A549 (cell line): Measurements from ENCODE around the gene TAF5. TPM values are rescaled to one million over a fixed set of nuclear protein-coding genes. Genes with fewer than 3 reads are reported as not detected.
A peak's percentile ranks its signal among the peaks of the same experiment; 100 is the strongest.

Experiments
- ATAC-seq, 2 experiments: fragments of 200-7000 bp in 1 of 2; fragments of >200 bp in 1 of 2; cut with Nextera tagmentation in 1 of 2; cut with Tn5 transposase in 1 of 2; 3 replicates each; pipeline versions ENCODE4 v1.8.0 to v1.9.1; 2018 to 2020; ENCODE audit warnings: mild to moderate bottlenecking in 1 of 2, moderate library complexity in 1 of 2
- CTCF ChIA-PET: fragments of 300-600 bp; sonication (Branson Sonifier 250); formaldehyde crosslinking; extraction: SDS; loops from one replicate; lab custom pipeline; 2021; ENCODE audit warnings: antibody characterized with exemption, inconsistent platforms; lab: Yijun Ruan, JAX
- POLR2A ChIA-PET: fragments of 350-600 bp; formaldehyde crosslinking; extraction: SDS; loops from one replicate; lab custom pipeline; 2021; ENCODE audit warnings: antibody characterized with exemption, inconsistent platforms; lab: Yijun Ruan, JAX
- DNase-seq, 2 experiments: peaks; one replicate each; pipeline versions ENCODE4 v3.0.0 to v3.0.0-alpha.2; 2011 to 2016; ENCODE audit warnings: low read depth in 1 of 2, low spot score in 1 of 2
- FAIRE-seq: peaks from 2 replicates; lab custom pipeline; 2011; peaks lifted over from hg19 to GRCh38; lab: Jason Lieb, UNC
- H3K27ac ChIP-seq, 2 experiments: fragments of >200 bp; sonication (Bioruptor Twin); formaldehyde crosslinking; 3 replicates each; pipeline ENCODE4 v1.5.1; 2016 to 2017
- H3K4me1 ChIP-seq: fragments of >200 bp; sonication (Bioruptor Twin); formaldehyde crosslinking; 3 replicates; pipeline ENCODE4 v1.6.1; 2016
- H3K4me2 ChIP-seq: fragments of >200 bp; sonication (Bioruptor Twin); formaldehyde crosslinking; 3 replicates; pipeline ENCODE4 v1.6.1; 2016
- H3K4me3 ChIP-seq: fragments of >200 bp; sonication (Bioruptor Twin); formaldehyde crosslinking; 3 replicates; pipeline ENCODE4 v1.5.1; 2016
- H3K9me3 ChIP-seq: fragments of >200 bp; sonication (Bioruptor Twin); formaldehyde crosslinking; 3 replicates; pipeline ENCODE4 v1.6.1; 2016
- ATOH8 ChIP-seq: fragments of 250-450 bp; sonication (Bioruptor Pico); IDR thresholded peaks from 2 replicates; pipeline ENCODE4 v1.5.0; 2020; ENCODE audit warnings: low read depth, mild to moderate bottlenecking, moderate library complexity
- BHLHE40 ChIP-seq: IDR thresholded peaks from 2 replicates; pipeline ENCODE4 v1.6.1; 2012; ENCODE audit warnings: low read depth, low read length, inconsistent platforms
- CHD2 ChIP-seq: fragments of 150-350 bp; IDR thresholded peaks from 2 replicates; pipeline ENCODE4 v1.6.1; 2014; ENCODE audit warnings: low read length; ENCODE audit not compliant: partially characterized antibody
- E2F6 ChIP-seq: IDR thresholded peaks from 2 replicates; pipeline ENCODE4 v1.6.1; 2012; ENCODE audit warnings: low read depth, borderline replicate concordance
- EHF ChIP-seq: fragments of 250-450 bp; sonication (Bioruptor Pico); IDR thresholded peaks from 2 replicates; pipeline ENCODE4 v1.5.0; 2020; ENCODE audit warnings: mild to moderate bottlenecking
- EP300 ChIP-seq, 2 experiments: fragments of >200 bp; sonication (Bioruptor Twin); formaldehyde crosslinking; IDR thresholded peaks; 2 replicates in 1 of 2; 3 replicates in 1 of 2; pipeline ENCODE4 v1.6.1; 2016 to 2017
- ESRRA ChIP-seq: fragments of 150-350 bp; IDR thresholded peaks from 2 replicates; pipeline ENCODE4 v1.6.1; 2014; ENCODE audit warnings: mild to moderate bottlenecking, low read length, borderline replicate concordance
- FOSB ChIP-seq: fragments of 250-450 bp; sonication (Bioruptor Pico); IDR thresholded peaks from 2 replicates; pipeline ENCODE4 v1.5.0; 2020; ENCODE audit warnings: mild to moderate bottlenecking, moderate library complexity
- FOSL2 ChIP-seq, 2 experiments: fragments of 450-650 bp in 1 of 2; fragments of >200 bp in 1 of 2; sonication (Bioruptor Twin) in 1 of 2; formaldehyde crosslinking; IDR thresholded peaks; 2 replicates each; pipeline versions ENCODE4 v1.5.0 to v1.6.1; 2016 to 2020; ENCODE audit warnings: mild to moderate bottlenecking in 1 of 2, moderate library complexity in 1 of 2
- HDAC2 ChIP-seq: fragments of 200-600 bp; sonication (generic); IDR thresholded peaks from 2 replicates; pipeline ENCODE4 v1.6.1; 2016
- HOXB13 ChIP-seq: fragments of 250-450 bp; sonication (Bioruptor Pico); IDR thresholded peaks from 2 replicates; pipeline ENCODE4 v1.5.0; 2020; ENCODE audit warnings: low read depth, mild to moderate bottlenecking, moderate library complexity
- JUNB ChIP-seq: fragments of >200 bp; sonication (Bioruptor Twin); formaldehyde crosslinking; IDR thresholded peaks from 2 replicates; pipeline ENCODE4 v1.6.1; 2016
- KDM1A ChIP-seq: fragments of 200-600 bp; sonication (generic); IDR thresholded peaks from 2 replicates; pipeline ENCODE4 v1.6.1; 2016; ENCODE audit warnings: low read depth, mild to moderate bottlenecking
- NFE2L2 ChIP-seq: fragments of 150-350 bp; conservative IDR thresholded peaks from 2 replicates; pipeline ENCODE4 v1.6.1; 2014; ENCODE audit warnings: low read length
- NR3C1 ChIP-seq: fragments of >200 bp; sonication (Bioruptor Twin); formaldehyde crosslinking; IDR thresholded peaks from 3 replicates; pipeline ENCODE4 v1.6.1; 2017
- POLR2A ChIP-seq: IDR thresholded peaks from 2 replicates; pipeline ENCODE4 v1.6.1; 2012; ENCODE audit warnings: mild to moderate bottlenecking, low read length
- RAD21 ChIP-seq, 2 experiments: fragments of >200 bp in 1 of 2; sonication (Bioruptor Twin) in 1 of 2; formaldehyde crosslinking in 1 of 2; IDR thresholded peaks in 1 of 2; conservative IDR thresholded peaks in 1 of 2; 2 replicates in 1 of 2; 3 replicates in 1 of 2; pipeline ENCODE4 v1.6.1; 2012 to 2018; ENCODE audit warnings: inconsistent platforms in 1 of 2
- REST ChIP-seq: fragments of 200-600 bp; sonication (generic); IDR thresholded peaks from 2 replicates; pipeline ENCODE4 v1.6.1; 2016; ENCODE audit warnings: antibody characterized with exemption, mild to moderate bottlenecking, moderate library complexity
- RFX5 ChIP-seq: fragments of 450-650 bp; IDR thresholded peaks from 2 replicates; pipeline ENCODE4 v1.7.1; 2014; ENCODE audit warnings: antibody characterized with exemption, mild to moderate bottlenecking, moderate library complexity
- TFCP2L1 ChIP-seq: fragments of 250-450 bp; sonication (Bioruptor Pico); IDR thresholded peaks from 2 replicates; pipeline ENCODE4 v1.5.0; 2021; ENCODE audit warnings: mild to moderate bottlenecking
- ZC3H11A ChIP-seq: fragments of 450-650 bp; IDR thresholded peaks from 2 replicates; pipeline ENCODE4 v1.6.1; 2014; ENCODE audit warnings: antibody characterized with exemption, mild to moderate bottlenecking
- ZFP36 ChIP-seq: fragments of 450-650 bp; IDR thresholded peaks from 2 replicates; pipeline ENCODE4 v1.6.1; 2014; ENCODE audit warnings: borderline replicate concordance; ENCODE audit not compliant: partially characterized antibody
- ZSCAN20 ChIP-seq: fragments of 250-450 bp; sonication (Bioruptor Pico); IDR thresholded peaks from 2 replicates; pipeline ENCODE4 v1.8.0; 2022; ENCODE audit warnings: mild to moderate bottlenecking, moderate library complexity
- WGBS: methylation state at CpG from one replicate; pipeline ENCODE4 v1.1.6; 2017; ENCODE audit errors: missing lambda C conversion rate; 5-methylcytosine and 5-hydroxymethylcytosine counted together
- polyA plus RNA-seq, 4 experiments: library from polyadenylated mRNA; depleted of rRNA in 3 of 4; stranded (reverse); fragments of >200 nt; fragmentation: RNase III in 1 of 4; extraction: RNeasy Plus Mini Kit Qiagen cat#74134 plus additional on column Dnase treatment in 1 of 4; gene quantifications; 2 replicates in 3 of 4; 3 replicates in 1 of 4; pipeline ENCODE4 v1.2.3, GENCODE V29; 2011 to 2017
- TF ChIP-seq, protein P1 (sequence below): fragments of >200 bp; sonication (Bioruptor Twin); formaldehyde crosslinking; IDR thresholded peaks from 2 replicates; pipeline ENCODE4 v1.6.1; 2016
- TF ChIP-seq, protein P2 (sequence below): fragments of >200 bp; sonication (Bioruptor Twin); formaldehyde crosslinking; IDR thresholded peaks from 3 replicates; pipeline ENCODE4 v1.5.1; 2016
- TF ChIP-seq, protein P3 (sequence below): fragments of 150-350 bp; IDR thresholded peaks from 2 replicates; pipeline ENCODE4 v1.6.1; 2014; ENCODE audit warnings: low read depth, mild to moderate bottlenecking, low read length
- TF ChIP-seq, protein P4 (sequence below): fragments of 250-450 bp; sonication (Bioruptor Pico); IDR thresholded peaks from 2 replicates; pipeline ENCODE4 v1.5.0; 2021; ENCODE audit warnings: mild to moderate bottlenecking, moderate library complexity, borderline replicate concordance

TAF5 gene
- polyA plus RNA-seq, 2 of the 4 experiments (the other 2 are of a cell fraction), result 4.1 to 5.3 TPM

GRCh38 chr10:103382769-103383168 is 15.0 kb downstream of the TAF5 start (continued):
- TF ChIP-seq, protein P1, sequence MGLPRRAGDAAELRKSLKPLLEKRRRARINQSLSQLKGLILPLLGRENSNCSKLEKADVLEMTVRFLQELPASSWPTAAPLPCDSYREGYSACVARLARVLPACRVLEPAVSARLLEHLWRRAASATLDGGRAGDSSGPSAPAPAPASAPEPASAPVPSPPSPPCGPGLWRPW, result no peak
- TF ChIP-seq, all 56 proteins: peak for 0

DNA sequence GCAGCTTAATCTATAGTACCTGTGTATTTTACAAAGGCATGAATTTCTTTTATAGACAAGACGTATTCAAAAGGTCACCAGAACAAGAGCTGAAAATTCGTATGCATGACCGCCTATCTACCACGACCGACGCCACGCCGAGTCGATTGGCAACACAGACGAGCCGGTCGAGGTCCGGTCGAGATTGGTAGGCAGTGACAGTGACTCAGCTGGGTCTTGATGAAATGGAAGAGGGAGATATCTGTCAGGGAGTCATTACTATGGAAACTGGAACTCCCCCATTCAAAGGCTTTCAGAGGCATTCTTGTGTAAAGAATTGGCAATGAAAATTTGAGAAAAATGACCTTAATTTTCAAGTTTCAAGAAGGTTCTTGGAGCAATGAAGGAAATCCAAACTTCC is 26.4 kb downstream of the TAF5 start:
- TF ChIP-seq KDM1A, result no peak
- TF ChIP-seq ESRRA, result no peak
- TF ChIP-seq, protein P2, sequence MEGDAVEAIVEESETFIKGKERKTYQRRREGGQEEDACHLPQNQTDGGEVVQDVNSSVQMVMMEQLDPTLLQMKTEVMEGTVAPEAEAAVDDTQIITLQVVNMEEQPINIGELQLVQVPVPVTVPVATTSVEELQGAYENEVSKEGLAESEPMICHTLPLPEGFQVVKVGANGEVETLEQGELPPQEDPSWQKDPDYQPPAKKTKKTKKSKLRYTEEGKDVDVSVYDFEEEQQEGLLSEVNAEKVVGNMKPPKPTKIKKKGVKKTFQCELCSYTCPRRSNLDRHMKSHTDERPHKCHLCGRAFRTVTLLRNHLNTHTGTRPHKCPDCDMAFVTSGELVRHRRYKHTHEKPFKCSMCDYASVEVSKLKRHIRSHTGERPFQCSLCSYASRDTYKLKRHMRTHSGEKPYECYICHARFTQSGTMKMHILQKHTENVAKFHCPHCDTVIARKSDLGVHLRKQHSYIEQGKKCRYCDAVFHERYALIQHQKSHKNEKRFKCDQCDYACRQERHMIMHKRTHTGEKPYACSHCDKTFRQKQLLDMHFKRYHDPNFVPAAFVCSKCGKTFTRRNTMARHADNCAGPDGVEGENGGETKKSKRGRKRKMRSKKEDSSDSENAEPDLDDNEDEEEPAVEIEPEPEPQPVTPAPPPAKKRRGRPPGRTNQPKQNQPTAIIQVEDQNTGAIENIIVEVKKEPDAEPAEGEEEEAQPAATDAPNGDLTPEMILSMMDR, result no peak
- TF ChIP-seq, protein P3, sequence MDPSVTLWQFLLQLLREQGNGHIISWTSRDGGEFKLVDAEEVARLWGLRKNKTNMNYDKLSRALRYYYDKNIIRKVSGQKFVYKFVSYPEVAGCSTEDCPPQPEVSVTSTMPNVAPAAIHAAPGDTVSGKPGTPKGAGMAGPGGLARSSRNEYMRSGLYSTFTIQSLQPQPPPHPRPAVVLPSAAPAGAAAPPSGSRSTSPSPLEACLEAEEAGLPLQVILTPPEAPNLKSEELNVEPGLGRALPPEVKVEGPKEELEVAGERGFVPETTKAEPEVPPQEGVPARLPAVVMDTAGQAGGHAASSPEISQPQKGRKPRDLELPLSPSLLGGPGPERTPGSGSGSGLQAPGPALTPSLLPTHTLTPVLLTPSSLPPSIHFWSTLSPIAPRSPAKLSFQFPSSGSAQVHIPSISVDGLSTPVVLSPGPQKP, result no peak
- no peak for TF ChIP-seq CHD2
- TF ChIP-seq EHF, result no peak
- no peak for TF ChIP-seq JUNB
- TF ChIP-seq ZFP36, result no peak
- no peak for TF ChIP-seq REST
- no peak for TF ChIP-seq NFE2L2
- no peak for TF ChIP-seq ZC3H11A
- TF ChIP-seq NR3C1, result no peak
- no peak for TF ChIP-seq ZSCAN20 (CRISPR knock-in tag)
- no peak for TF ChIP-seq E2F6
- TF ChIP-seq FOSB, result no peak
- no peak for TF ChIP-seq RFX5
- DNase-seq (no peak), ATAC-seq (no peak), FAIRE-seq (no peak)
- ChIA-PET CTCF (no interaction called here), POLR2A (no interaction called here)
- H3K9me3 ChIP-seq, result no peaks in the 10 kb centered on the region
- peaks cover 28% of the 10 kb centered on the region for H3K4me1 ChIP-seq
- peak overlapping the region; percentile 89; the same call in 2 of the 3 replicates for H3K4me2 ChIP-seq
- WGBS, result 93% methylated on average over 14 of the region's 14 CpGs
- H3K27ac ChIP-seq, result no peak overlapping the region
- H3K4me3 ChIP-seq, result no peak overlapping the region

DNA sequence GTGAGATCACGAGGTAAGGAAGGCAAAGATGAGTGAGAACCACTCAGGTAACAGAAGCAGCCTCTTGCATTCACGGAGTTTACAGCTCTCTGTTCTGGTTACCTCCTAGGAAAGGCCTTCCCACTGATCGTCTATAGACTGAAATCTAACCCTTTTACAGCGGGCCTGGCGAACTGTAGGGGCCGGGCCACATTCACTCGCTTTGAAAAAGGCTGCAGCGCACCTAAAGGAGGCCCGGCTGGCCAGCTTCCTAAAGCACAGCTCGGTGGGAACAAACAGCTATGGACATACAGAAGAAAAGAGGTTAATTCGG is 27.9 kb downstream of the TAF5 start:
- Histone ChIP-seq H3K4me2 (peak overlapping the region; percentile 89), H3K9me3 (no peaks in the 10 kb centered on the region), H3K4me3 (peak overlapping the region; percentile 88), H3K27ac (peak overlapping the region; percentile 90 to 96), H3K4me1 (peaks cover 28% of the 10 kb centered on the region)
- POLR2A ChIA-PET, result interaction anchor here (0.5 to 1.7 kb wide), 2 partner anchors 28 to 1282 kb away, joined by 5 to 7 read pairs; partner anchors contain the start of gene TAF5
- no peak for FAIRE-seq
- ATAC-seq, result peak; percentile 10 to 24; a peak in 4 of 6 replicates
- peak in 1 of 2 experiments; percentile 11 for DNase-seq
- CTCF ChIA-PET, result interaction anchor here (0.9 to 2.0 kb wide), 4 partner anchors 14 to 198 kb away, joined by 3 to 11 read pairs (median 7); partner anchors contain the start of gene TAF5
- 2% methylated on average over 11 of the region's 11 CpGs for WGBS
- TF ChIP-seq, protein P4, sequence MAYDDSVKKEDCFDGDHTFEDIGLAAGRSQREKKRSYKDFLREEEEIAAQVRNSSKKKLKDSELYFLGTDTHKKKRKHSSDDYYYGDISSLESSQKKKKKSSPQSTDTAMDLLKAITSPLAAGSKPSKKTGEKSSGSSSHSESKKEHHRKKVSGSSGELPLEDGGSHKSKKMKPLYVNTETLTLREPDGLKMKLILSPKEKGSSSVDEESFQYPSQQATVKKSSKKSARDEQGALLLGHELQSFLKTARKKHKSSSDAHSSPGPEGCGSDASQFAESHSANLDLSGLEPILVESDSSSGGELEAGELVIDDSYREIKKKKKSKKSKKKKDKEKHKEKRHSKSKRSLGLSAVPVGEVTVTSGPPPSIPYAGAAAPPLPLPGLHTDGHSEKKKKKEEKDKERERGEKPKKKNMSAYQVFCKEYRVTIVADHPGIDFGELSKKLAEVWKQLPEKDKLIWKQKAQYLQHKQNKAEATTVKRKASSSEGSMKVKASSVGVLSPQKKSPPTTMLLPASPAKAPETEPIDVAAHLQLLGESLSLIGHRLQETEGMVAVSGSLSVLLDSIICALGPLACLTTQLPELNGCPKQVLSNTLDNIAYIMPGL (CRISPR knock-in tag), result no peak
- no peak for TF ChIP-seq RAD21 (conservative IDR thresholded peaks at IDR 0.05 in 1 of 2, IDR thresholded peaks at IDR 0.05 in 1 of 2)
- TF ChIP-seq TFCP2L1, result no peak
- no peak for TF ChIP-seq HDAC2
- TF ChIP-seq BHLHE40, result no peak
- TF ChIP-seq HOXB13, result no peak
- no peak for TF ChIP-seq CHD2
- TF ChIP-seq EP300 (IDR thresholded peaks at IDR 0.05), result no peak
- no peak for TF ChIP-seq ATOH8 (CRISPR knock-in tag)
- no peak for TF ChIP-seq FOSL2 (IDR thresholded peaks at IDR 0.05)
- TF ChIP-seq FOSL2 (CRISPR knock-in tag; IDR thresholded peaks at IDR 0.05), result no peak
- no peak for TF ChIP-seq POLR2A
